HepG2 (cell line): ENCODE results near the gene MAMLD1. TPM values are rescaled to one million over a fixed set of nuclear protein-coding genes. Genes with fewer than 3 reads are reported as not detected.

Experiments used
- ATAC-seq: fragments of 200-7000 bp; cut with Tn5 transposase; 3 replicates; pipeline ENCODE4 v1.9.1; 2020; ENCODE audit warnings: mild to moderate bottlenecking, moderate library complexity
- BruUV-seq: library from RNA; stranded (reverse); fragments of 400-500 nt; replicated peaks from 2 replicates; lab custom pipeline; 2021; lab: Mats Ljungman, UMichigan
- CTCF ChIA-PET: fragments of 300-600 bp; formaldehyde crosslinking; extraction: SDS; loops from one replicate; lab custom pipeline; 2021; ENCODE audit warnings: low total read pairs, inconsistent platforms, low intra/inter-chr PET ratio; lab: Yijun Ruan, JAX
- POLR2A ChIA-PET: fragments of 350-600 bp; sonication (Branson Sonifier 250); formaldehyde crosslinking; loops from one replicate; lab custom pipeline; 2020; ENCODE audit warnings: antibody characterized with exemption, inconsistent platforms; lab: Yijun Ruan, JAX
- DNase-seq: peaks from one replicate; pipeline ENCODE4 v3.0.0-alpha.2; 2015; ENCODE audit warnings: low spot score
- FAIRE-seq: peaks from 3 replicates; lab custom pipeline; 2011; peaks lifted over from hg19 to GRCh38; lab: Jason Lieb, UNC
- H2AFZ ChIP-seq: one replicate; pipeline ENCODE4 v1.6.1; 2011; ENCODE audit warnings: low read length, inconsistent platforms
- H3K27ac ChIP-seq: fragments of 300-600 bp; 3 replicates; pipeline ENCODE4 v1.8.0; 2011; ENCODE audit warnings: mixed run types, mild to moderate bottlenecking, mixed read lengths, low read length, inconsistent platforms; ENCODE audit not compliant: insufficient read depth; ENCODE audit errors: extremely low read length
- H3K27me3 ChIP-seq, 2 experiments: fragments of 200-600 bp in 1 of 2; 2 replicates in 1 of 2; 3 replicates in 1 of 2; pipeline versions ENCODE4 v1.6.0 to v1.8.0; 2011; ENCODE audit warnings: low read length in 2 of 2, mild to moderate bottlenecking in 2 of 2, moderate library complexity in 2 of 2, inconsistent platforms in 1 of 2; ENCODE audit not compliant: insufficient read depth in 2 of 2, control insufficient read depth in 1 of 2
- H3K36me3 ChIP-seq, 2 experiments: fragments of 200-600 bp in 1 of 2; replicated peaks in 1 of 2; 2 replicates in 1 of 2; 3 replicates in 1 of 2; pipeline versions ENCODE4 v1.5.1 to v1.8.0; 2011; ENCODE audit warnings: low read length in 2 of 2, inconsistent platforms in 1 of 2; ENCODE audit not compliant: insufficient read depth in 2 of 2, control insufficient read depth in 1 of 2
- H3K4me1 ChIP-seq: 2 replicates; pipeline ENCODE4 v1.5.1; 2012; ENCODE audit warnings: low read length, inconsistent platforms; ENCODE audit not compliant: insufficient read depth
- H3K4me2 ChIP-seq: 2 replicates; pipeline ENCODE4 v1.6.0; 2011; ENCODE audit warnings: low read depth, low read length, inconsistent platforms
- H3K4me3 ChIP-seq, 3 experiments: fragments of 200-600 bp in 1 of 3; sonication (generic), shearing (Covaris generic) in 1 of 3; replicated peaks in 1 of 3; 2 replicates each; pipeline ENCODE4 v1.5.1; 2011 to 2016; ENCODE audit warnings: low read length in 3 of 3, inconsistent platforms in 2 of 3, low read depth in 2 of 3, mild to moderate bottlenecking in 2 of 3, control low read depth in 1 of 3, mixed read lengths in 1 of 3; ENCODE audit not compliant: insufficient read depth in 1 of 3
- H3K79me2 ChIP-seq: one replicate; pipeline ENCODE4 v1.6.1; 2011; ENCODE audit warnings: low read length, inconsistent platforms; ENCODE audit not compliant: insufficient read depth
- H3K9ac ChIP-seq: 2 replicates; pipeline ENCODE4 v1.6.0; 2011; ENCODE audit warnings: mild to moderate bottlenecking, low read depth, low read length, inconsistent platforms; ENCODE audit not compliant: insufficient read depth
- H3K9me3 ChIP-seq: 2 replicates; pipeline ENCODE4 v1.5.1; 2012; ENCODE audit warnings: mild to moderate bottlenecking, low read length
- H4K20me1 ChIP-seq: 2 replicates; pipeline ENCODE4 v1.6.0; 2011; ENCODE audit warnings: inconsistent platforms, mild to moderate bottlenecking, low read length, moderate library complexity; ENCODE audit not compliant: insufficient read depth
- AHR ChIP-seq: IDR thresholded peaks from 2 replicates; pipeline ENCODE4 v1.6.1; 2018; ENCODE audit warnings: missing genetic modification reagents, missing compliant biosample characterization
- BRD4 ChIP-seq: sonication (generic); formaldehyde crosslinking; IDR thresholded peaks from 2 replicates; pipeline ENCODE4 v1.4.0; 2020; ENCODE audit warnings: missing genetic modification reagents
- CSRNP1 ChIP-seq: sonication (generic); formaldehyde crosslinking; IDR thresholded peaks from 2 replicates; pipeline ENCODE4 v1.8.1; 2023; ENCODE audit warnings: mild to moderate bottlenecking, missing genetic modification reagents
- ELF4 ChIP-seq: sonication (generic); formaldehyde crosslinking; IDR thresholded peaks from 2 replicates; pipeline ENCODE4 v1.5.0; 2020; ENCODE audit warnings: missing genetic modification reagents, mild to moderate bottlenecking, moderate library complexity, borderline replicate concordance
- GABPB1 ChIP-seq: IDR thresholded peaks from 2 replicates; pipeline ENCODE4 v1.6.1; 2016; ENCODE audit warnings: mild to moderate bottlenecking, missing genetic modification reagents, moderate library complexity, missing compliant biosample characterization
- GPN1 ChIP-seq: sonication (generic); formaldehyde crosslinking; IDR thresholded peaks from 2 replicates; pipeline ENCODE4 v1.5.1; 2020; ENCODE audit warnings: missing genetic modification reagents, borderline replicate concordance
- GRHL1 ChIP-seq: sonication (generic); formaldehyde crosslinking; conservative IDR thresholded peaks from 2 replicates; pipeline ENCODE4 v1.8.0; 2022; ENCODE audit warnings: missing genetic modification reagents
- HOXA5 ChIP-seq: sonication (generic); formaldehyde crosslinking; IDR thresholded peaks from 2 replicates; pipeline ENCODE4 v1.4.0; 2020; ENCODE audit warnings: missing genetic modification reagents
- NPAS2 ChIP-seq: sonication (generic); formaldehyde crosslinking; IDR thresholded peaks from 2 replicates; pipeline ENCODE4 v1.8.0; 2022; ENCODE audit warnings: mild to moderate bottlenecking, missing genetic modification reagents, borderline replicate concordance
- PAWR ChIP-seq: sonication (generic); formaldehyde crosslinking; IDR thresholded peaks from 2 replicates; pipeline ENCODE4 v1.4.0; 2020; ENCODE audit warnings: missing genetic modification reagents, mild to moderate bottlenecking, borderline replicate concordance
- STAT5B ChIP-seq: sonication (generic); formaldehyde crosslinking; IDR thresholded peaks from 2 replicates; pipeline ENCODE4 v1.4.0; 2020; ENCODE audit warnings: missing genetic modification reagents
- THYN1 ChIP-seq: sonication (generic); formaldehyde crosslinking; IDR thresholded peaks from 2 replicates; pipeline ENCODE4 v1.8.1; 2023; ENCODE audit warnings: low read depth, mild to moderate bottlenecking, moderate library complexity, missing genetic modification reagents, borderline replicate concordance
- ZFP37 ChIP-seq: sonication (generic); formaldehyde crosslinking; IDR thresholded peaks from 2 replicates; pipeline ENCODE4 v1.4.0; 2020; ENCODE audit warnings: missing genetic modification reagents, borderline replicate concordance
- ZNF207 ChIP-seq: fragments of 450-650 bp; IDR thresholded peaks from 2 replicates; pipeline ENCODE4 v1.6.1; 2016; ENCODE audit warnings: antibody characterized with exemption, borderline replicate concordance
- ZNF317 ChIP-seq: sonication (generic); formaldehyde crosslinking; IDR thresholded peaks from 2 replicates; pipeline ENCODE4 v1.5.0; 2020; ENCODE audit warnings: mild to moderate bottlenecking, missing genetic modification reagents
- ZNF34 ChIP-seq: sonication (generic); formaldehyde crosslinking; IDR thresholded peaks from 2 replicates; pipeline ENCODE4 v1.4.0; 2020; ENCODE audit warnings: mild to moderate bottlenecking, missing genetic modification reagents, borderline replicate concordance
- ZNF510 ChIP-seq: sonication (generic); formaldehyde crosslinking; IDR thresholded peaks from 2 replicates; pipeline ENCODE4 v1.4.0; 2020; ENCODE audit warnings: low read depth, mild to moderate bottlenecking, missing genetic modification reagents
- ZSCAN31 ChIP-seq: sonication (generic); formaldehyde crosslinking; IDR thresholded peaks from 2 replicates; pipeline ENCODE4 v1.5.0; 2020; ENCODE audit warnings: low read depth, mild to moderate bottlenecking, missing genetic modification reagents
- ZXDC ChIP-seq: sonication (generic); formaldehyde crosslinking; IDR thresholded peaks from 2 replicates; pipeline ENCODE4 v1.5.0; 2020; ENCODE audit warnings: mild to moderate bottlenecking, missing genetic modification reagents
- WGBS: methylation state at CpG from one replicate; pipeline ENCODE4 v1.1.6; 2017; ENCODE audit warnings: low lambda C conversion rate; 5-methylcytosine and 5-hydroxymethylcytosine counted together
- in situ Hi-C: cut with HindIII; loops from 2 replicates; pipeline ENCODE4 v1.10.0; 2017; ENCODE audit warnings: low pct_unique_long_range_greater_than_20kb; ENCODE audit not compliant: extremely low pct_ligation_motif_present
- intact Hi-C: fragments of 100-400 bp; cut with micrococcal nuclease; formaldehyde crosslinking; loops from one replicate; pipeline ENCODE4 v1.10.0; 2022; ENCODE audit not compliant: unreplicated experiment
- polyA plus RNA-seq, 8 experiments: library from polyadenylated mRNA; depleted of rRNA in 3 of 8; stranded (reverse) in 7 of 8; unstranded in 1 of 8; fragments of >200 nt; fragmentation: Illumina TruSeq in 4 of 8; extraction: Trizol in 4 of 8; gene quantifications; 2 replicates each; pipeline versions ENCODE4 v1.2.1 to v1.2.3, GENCODE V29; 2011 to 2016; ENCODE audit warnings: low read depth in 4 of 8, missing spikeins in 1 of 8, mixed read lengths in 1 of 8; ENCODE audit not compliant: insufficient read depth in 1 of 8
- total RNA-seq, 5 experiments: library from RNA; depleted of rRNA; stranded (reverse); fragments of >200 nt; fragmentation: Illumina TruSeq; extraction: Trizol; gene quantifications; 2 replicates each; pipeline ENCODE4 v1.2.3, GENCODE V29; 2016; ENCODE audit warnings: low read depth in 1 of 5

The MAMLD1 gene
- total and polyA plus RNA-seq, 2 of the 13 experiments (the other 11 are each of a cell fraction or from before 2014, with no cell fraction given) = not detected

GRCh38 chrX:150514462-150514861, 151.3 kb downstream of the MAMLD1 start:
- in situ Hi-C loops = no loop called here
- TF ChIP-seq ZNF207 (no peak), CSRNP1 (CRISPR knock-in tag) (no peak), THYN1 (no peak), HOXA5 (CRISPR knock-in tag) (no peak), STAT5B (CRISPR knock-in tag) (no peak), NPAS2 (CRISPR knock-in tag) (no peak), GABPB1 (CRISPR knock-in tag) (no peak), ZNF34 (CRISPR knock-in tag) (no peak), GPN1 (CRISPR knock-in tag) (no peak), ELF4 (CRISPR knock-in tag) (no peak), BRD4 (CRISPR knock-in tag) (no peak), ZNF317 (CRISPR knock-in tag) (no peak), ZSCAN31 (no peak), ZXDC (no peak), ZNF510 (no peak), ZFP37 (CRISPR knock-in tag) (no peak), GRHL1 (CRISPR knock-in tag) (no peak), AHR (CRISPR knock-in tag) (no peak), PAWR (CRISPR knock-in tag) (no peak)

More at GRCh38 chrX:150514462-150514861, 151.3 kb downstream of the MAMLD1 start:
- WGBS = no CpG with 5 or more reads among the region's 4 CpGs
- Histone ChIP-seq H2AFZ (no peak overlapping the region), H4K20me1 (no peaks in the 10 kb centered on the region), H3K79me2 (no peaks in the 10 kb centered on the region), H3K27ac (no peak overlapping the region), H3K9me3 (no peaks in the 10 kb centered on the region), H3K36me3 (no peaks in the 10 kb centered on the region), H3K4me1 (no peaks in the 10 kb centered on the region), H3K27me3 (no peaks in the 10 kb centered on the region; a peak in 1 of 5 replicates), H3K4me3 (no peak overlapping the region), H3K9ac (no peak overlapping the region), H3K4me2 (no peak overlapping the region)
- POLR2A ChIA-PET = no interaction called here
- ATAC-seq (no peak), FAIRE-seq (no peak), DNase-seq (no peak)
- BruUV-seq = no TSS peak
- intact Hi-C loops = no loop called here
- CTCF ChIA-PET = no interaction called here
